Peyer's patch (tissue), 4 donors: Measurements from ENCODE around the gene ANKRD36. TPM values are rescaled to one million over a fixed set of nuclear protein-coding genes. Genes with fewer than 3 reads are reported as not detected.
"Not testable (repeated sequence)": the region's sequence is repeated elsewhere in the genome, so short reads cannot be mapped to it uniquely, and the experiment has no call there.

ENCODE experiments used
- DNase-seq, 3 donors: peaks; one replicate each; pipeline ENCODE4 v3.0.0-alpha.2; 2017 to 2019
- H3K27ac ChIP-seq, 4 donors: fragments of 200-600 bp; sonication (generic); one replicate each; pipeline ENCODE4 v1.5.1; 2016 to 2019
- H3K27me3 ChIP-seq, 2 donors: fragments of 200-600 bp; sonication (generic); one replicate each; pipeline ENCODE4 v1.5.1; 2019
- H3K36me3 ChIP-seq, 3 donors: fragments of 200-600 bp; sonication (generic); one replicate each; pipeline ENCODE4 v1.5.1; 2016 to 2019
- H3K4me1 ChIP-seq, 4 donors: fragments of 200-600 bp; sonication (generic); one replicate each; pipeline ENCODE4 v1.5.1; 2016 to 2019
- H3K4me3 ChIP-seq, 4 donors: fragments of 200-600 bp; sonication (generic); 1 replicate in 3 of 4; 2 replicates in 1 of 4; pipeline ENCODE4 v1.5.1; 2016 to 2019; ENCODE audit warnings: mild to moderate bottlenecking in 1 of 4
- H3K9me3 ChIP-seq, 4 donors: fragments of 200-600 bp; sonication (generic); one replicate each; pipeline ENCODE4 v1.5.1; 2016 to 2019; ENCODE audit warnings: mild to moderate bottlenecking in 1 of 4
- POLR2A ChIP-seq, 2 donors: fragments of 450-650 bp; IDR thresholded peaks; one replicate each; pipeline ENCODE4 v1.5.1; 2017; ENCODE audit warnings: antibody characterized with exemption in 2 of 2, mild to moderate bottlenecking in 2 of 2, moderate library complexity in 2 of 2
- total RNA-seq, 4 donors: library from RNA; depleted of rRNA; stranded (reverse); fragments of >200 nt; gene quantifications; one replicate each; pipeline ENCODE4 v1.1.0, GENCODE V29; 2016
- TF ChIP-seq, protein P1 (sequence below), 6 experiments: fragments of 450-650 bp in 4 of 6; fragments of 200-600 bp in 2 of 6; sonication (generic) in 1 of 6; IDR thresholded peaks; one replicate each; pipeline ENCODE4 v1.5.1; 2017 to 2019; ENCODE audit warnings: antibody characterized with exemption in 6 of 6, mild to moderate bottlenecking in 3 of 6, moderate library complexity in 1 of 6

ANKRD36 gene
- total RNA-seq, 4 donors from 2014 or later = 25.4 to 109 (median 32.0) TPM

DNA sequence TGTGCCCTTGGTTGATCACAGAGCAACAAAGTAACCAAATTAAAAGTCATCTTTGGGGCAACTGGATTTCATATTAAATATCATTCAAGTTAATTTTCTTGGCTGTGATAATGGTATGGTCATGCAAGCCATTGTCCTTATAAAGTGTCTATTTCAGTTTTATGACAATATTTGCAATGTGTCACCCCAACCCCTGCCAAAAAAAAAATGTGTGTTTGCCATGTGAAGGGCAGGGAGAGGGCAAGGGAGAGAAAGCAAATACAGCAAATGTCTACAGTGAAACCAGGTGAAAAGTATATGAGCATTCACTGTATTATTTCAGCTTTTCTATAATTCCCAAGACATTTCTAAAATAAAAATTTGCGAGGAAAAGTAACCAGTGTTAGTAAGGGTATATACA, 24.2 kb upstream of the ANKRD36 start:
- H3K4me3 ChIP-seq, H3K36me3 ChIP-seq, H3K27me3 ChIP-seq, DNase-seq, H3K9me3 ChIP-seq, H3K4me1 ChIP-seq, H3K27ac ChIP-seq: not testable (repeated sequence)

DNA sequence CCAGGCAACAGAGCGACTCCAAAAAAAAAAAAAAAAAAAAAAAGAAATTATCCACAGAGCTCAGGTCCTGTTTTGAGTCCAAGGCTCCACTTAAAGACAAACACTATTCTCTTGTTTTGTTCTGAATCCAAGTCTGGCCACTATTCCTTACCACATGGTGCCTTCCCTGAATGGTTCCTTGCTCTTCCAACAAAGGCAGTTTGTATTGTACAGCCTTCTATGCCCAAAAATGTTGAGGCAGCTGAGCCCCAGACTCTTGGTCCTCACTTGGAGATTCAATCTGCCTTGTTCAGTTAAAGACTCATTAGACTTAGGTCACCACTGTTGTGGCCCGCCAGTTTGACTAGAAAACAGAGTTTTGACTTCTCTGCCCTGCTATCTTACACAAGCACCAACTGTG, 20.0 kb upstream of the ANKRD36 start:
- not testable (repeated sequence) for H3K4me3 ChIP-seq, H3K36me3 ChIP-seq, H3K27me3 ChIP-seq, H3K9me3 ChIP-seq, H3K27ac ChIP-seq, H3K4me1 ChIP-seq, DNase-seq

GRCh38 chr2:97093983-97094771, 18.8 kb upstream of the ANKRD36 start:
- H3K27me3 ChIP-seq, H3K27ac ChIP-seq, H3K36me3 ChIP-seq, H3K9me3 ChIP-seq, H3K4me1 ChIP-seq, DNase-seq: not testable (repeated sequence)
- H3K4me3 ChIP-seq = peak overlapping the region in 1 of 4 donors; percentile 52

- not testable (repeated sequence) for H3K9me3 ChIP-seq, H3K4me1 ChIP-seq, H3K27me3 ChIP-seq, H3K36me3 ChIP-seq
- H3K4me3 ChIP-seq = peak within 1 kb of the TSS; percentile 24 to 52 (median 42)
- DNase-seq = peak; percentile 82 to 95 (median 90)
- peak within 1 kb of the TSS in 3 of 4 donors; percentile 36 to 71 (median 42) for H3K27ac ChIP-seq
Measured at GRCh38 chr2:97094772-97095611, 18.0 kb upstream of the ANKRD36 start, which contains the start of gene FAHD2B. TSS of gene FAHD2B (minus strand) at chr2:97094882. CDS start at chr2:97091706, 3,176 bp downstream.

GRCh38 chr2:97095661-97096060, 17.3 kb upstream of the ANKRD36 start:
- H3K36me3 ChIP-seq = no peaks in the 10 kb centered on the region
- H3K9me3 ChIP-seq = no peaks in the 10 kb centered on the region
- no peak overlapping the region for H3K4me3 ChIP-seq
- H3K27ac ChIP-seq = no peak overlapping the region
- no peak for TF ChIP-seq POLR2A (IDR thresholded peaks at IDR 0.05)
- TF ChIP-seq, protein P1, sequence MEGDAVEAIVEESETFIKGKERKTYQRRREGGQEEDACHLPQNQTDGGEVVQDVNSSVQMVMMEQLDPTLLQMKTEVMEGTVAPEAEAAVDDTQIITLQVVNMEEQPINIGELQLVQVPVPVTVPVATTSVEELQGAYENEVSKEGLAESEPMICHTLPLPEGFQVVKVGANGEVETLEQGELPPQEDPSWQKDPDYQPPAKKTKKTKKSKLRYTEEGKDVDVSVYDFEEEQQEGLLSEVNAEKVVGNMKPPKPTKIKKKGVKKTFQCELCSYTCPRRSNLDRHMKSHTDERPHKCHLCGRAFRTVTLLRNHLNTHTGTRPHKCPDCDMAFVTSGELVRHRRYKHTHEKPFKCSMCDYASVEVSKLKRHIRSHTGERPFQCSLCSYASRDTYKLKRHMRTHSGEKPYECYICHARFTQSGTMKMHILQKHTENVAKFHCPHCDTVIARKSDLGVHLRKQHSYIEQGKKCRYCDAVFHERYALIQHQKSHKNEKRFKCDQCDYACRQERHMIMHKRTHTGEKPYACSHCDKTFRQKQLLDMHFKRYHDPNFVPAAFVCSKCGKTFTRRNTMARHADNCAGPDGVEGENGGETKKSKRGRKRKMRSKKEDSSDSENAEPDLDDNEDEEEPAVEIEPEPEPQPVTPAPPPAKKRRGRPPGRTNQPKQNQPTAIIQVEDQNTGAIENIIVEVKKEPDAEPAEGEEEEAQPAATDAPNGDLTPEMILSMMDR (IDR thresholded peaks at IDR 0.05) = no peak
- peaks cover 0 to 7% (median 0%) of the 10 kb centered on the region in 4 donors for H3K4me1 ChIP-seq
- no peaks in the 10 kb centered on the region for H3K27me3 ChIP-seq
- DNase-seq = no peak

GRCh38 chr2:97098786-97099372, 14.1 kb upstream of the ANKRD36 start:
- H3K36me3 ChIP-seq, H3K27me3 ChIP-seq, H3K9me3 ChIP-seq, H3K4me1 ChIP-seq, H3K27ac ChIP-seq, H3K4me3 ChIP-seq, DNase-seq: not testable (repeated sequence)

GRCh38 chr2:97106878-97107277, 6.1 kb upstream of the ANKRD36 start:
- H3K36me3 ChIP-seq, H3K4me3 ChIP-seq, H3K27ac ChIP-seq, H3K27me3 ChIP-seq, H3K9me3 ChIP-seq, H3K4me1 ChIP-seq, DNase-seq: not testable (repeated sequence)

- H3K27me3 ChIP-seq, H3K4me1 ChIP-seq, H3K36me3 ChIP-seq, H3K27ac ChIP-seq, DNase-seq, H3K9me3 ChIP-seq, H3K4me3 ChIP-seq: not testable (repeated sequence)
Measured at GRCh38 chr2:97111246-97111645, 1.7 kb upstream of the ANKRD36 start.

DNA sequence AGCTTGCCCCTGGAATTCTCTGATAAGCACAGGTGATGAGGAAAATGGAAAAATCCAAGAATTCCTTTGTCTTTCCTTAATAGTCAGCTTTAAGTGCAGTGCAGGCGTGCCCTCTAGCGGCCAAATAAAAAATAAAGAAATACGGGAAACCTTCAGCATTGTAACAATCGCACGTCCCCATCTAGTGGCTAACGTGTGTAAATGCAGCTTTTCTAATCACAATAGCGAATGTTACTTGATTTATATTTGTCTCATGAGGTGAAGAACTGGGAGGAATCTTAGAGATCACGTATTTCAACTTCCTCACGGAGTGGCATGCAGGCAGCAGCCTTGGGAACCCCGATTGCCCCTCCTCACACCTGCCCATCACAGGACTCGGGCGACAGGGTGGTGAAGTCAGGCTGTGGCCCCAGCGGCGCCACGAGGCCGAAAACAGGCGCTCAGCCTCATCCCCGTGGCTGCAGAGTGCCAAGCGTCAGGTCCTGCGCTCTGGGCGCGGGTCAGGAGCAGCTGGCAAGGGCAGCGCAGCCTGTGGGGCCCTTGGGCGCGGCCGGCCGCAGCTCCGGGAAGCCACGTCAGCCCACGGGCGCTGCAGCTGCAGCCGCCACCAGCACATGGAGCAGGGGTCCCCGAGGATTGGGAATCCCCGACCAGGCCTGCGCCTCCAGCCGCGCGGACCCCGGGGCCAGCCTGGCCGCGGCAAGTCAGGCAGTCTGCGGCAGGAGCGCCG, 468 bp upstream of the ANKRD36 start:
- H3K27ac ChIP-seq = peak overlapping the region; percentile 86 to 98 (median 96)
- H3K27me3 ChIP-seq, H3K9me3 ChIP-seq, H3K4me1 ChIP-seq, H3K36me3 ChIP-seq: not testable (repeated sequence)
- peak; percentile 50 to 83 (median 68) for DNase-seq
- peak overlapping the region; percentile 57 to 89 (median 68) for H3K4me3 ChIP-seq
- TF ChIP-seq, protein P1 (IDR thresholded peaks at IDR 0.05) = peak; percentile 84 to 100 (median 100)

GRCh38 chr2:97113882-97114255, 916 bp downstream of the ANKRD36 start:
- H3K4me1 ChIP-seq, DNase-seq, H3K27me3 ChIP-seq, H3K9me3 ChIP-seq, H3K36me3 ChIP-seq: not testable (repeated sequence)
- Histone ChIP-seq H3K4me3 (peak overlapping the region; percentile 57 to 89 (median 68)), H3K27ac (peak overlapping the region; percentile 86 to 98 (median 96))

- H3K27ac ChIP-seq, H3K36me3 ChIP-seq, H3K4me1 ChIP-seq, H3K4me3 ChIP-seq, DNase-seq, H3K9me3 ChIP-seq, H3K27me3 ChIP-seq: not testable (repeated sequence)
Measured at GRCh38 chr2:97129090-97129489, 16.1 kb downstream of the ANKRD36 start.

GRCh38 chr2:97144016-97144415, 31.1 kb downstream of the ANKRD36 start:
- not testable (repeated sequence) for DNase-seq, H3K4me1 ChIP-seq, H3K4me3 ChIP-seq, H3K27ac ChIP-seq, H3K27me3 ChIP-seq, H3K9me3 ChIP-seq, H3K36me3 ChIP-seq
